GM12892 (cell line): ENCODE measurements around the gene MAML3.

Source experiments
- DNase-seq: peaks from one replicate; pipeline ENCODE4 v3.0.0; 2011; ENCODE audit not compliant: insufficient read length
- FAIRE-seq: peaks from 2 replicates; lab custom pipeline; 2011; peaks lifted over from hg19 to GRCh38; lab: Jason Lieb, UNC
- POLR2A ChIP-seq: IDR thresholded peaks from 2 replicates; pipeline ENCODE4 v1.6.1; 2011; ENCODE audit warnings: low read depth, low read length, control low read depth
- POLR2AphosphoS5 ChIP-seq: IDR thresholded peaks from 2 replicates; pipeline ENCODE4 v1.6.1; 2011; ENCODE audit warnings: low read depth, low read length, control low read depth
- TAF1 ChIP-seq: IDR thresholded peaks from 2 replicates; pipeline ENCODE4 v1.6.1; 2011; ENCODE audit warnings: low read depth, mild to moderate bottlenecking, control low read depth, low read length, borderline replicate concordance

The MAML3 gene

DNA sequence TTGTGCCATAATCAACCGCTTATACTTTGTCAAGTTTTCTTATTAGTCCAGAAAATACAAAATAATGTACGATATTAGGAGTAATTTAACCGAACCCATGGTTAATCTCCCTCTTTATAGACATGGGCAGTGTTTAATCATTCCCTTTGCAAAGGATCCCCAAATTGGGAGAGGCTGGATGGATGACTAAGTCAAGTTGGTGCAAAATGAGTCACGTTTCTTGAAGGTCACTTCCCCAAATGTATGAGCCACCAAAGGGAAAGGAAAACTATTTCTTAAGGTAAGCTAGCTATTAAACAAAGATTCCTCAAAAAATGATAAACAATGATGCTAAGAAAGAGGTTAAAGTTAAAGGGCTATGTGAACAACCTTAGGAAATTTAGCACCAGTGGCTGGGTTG, 17.5 kb downstream of the MAML3 start:
- no peak for TF ChIP-seq TAF1
- TF ChIP-seq POLR2A = no peak
- no peak for TF ChIP-seq POLR2AphosphoS5
- DNase-seq (no peak), FAIRE-seq (no peak)

DNA sequence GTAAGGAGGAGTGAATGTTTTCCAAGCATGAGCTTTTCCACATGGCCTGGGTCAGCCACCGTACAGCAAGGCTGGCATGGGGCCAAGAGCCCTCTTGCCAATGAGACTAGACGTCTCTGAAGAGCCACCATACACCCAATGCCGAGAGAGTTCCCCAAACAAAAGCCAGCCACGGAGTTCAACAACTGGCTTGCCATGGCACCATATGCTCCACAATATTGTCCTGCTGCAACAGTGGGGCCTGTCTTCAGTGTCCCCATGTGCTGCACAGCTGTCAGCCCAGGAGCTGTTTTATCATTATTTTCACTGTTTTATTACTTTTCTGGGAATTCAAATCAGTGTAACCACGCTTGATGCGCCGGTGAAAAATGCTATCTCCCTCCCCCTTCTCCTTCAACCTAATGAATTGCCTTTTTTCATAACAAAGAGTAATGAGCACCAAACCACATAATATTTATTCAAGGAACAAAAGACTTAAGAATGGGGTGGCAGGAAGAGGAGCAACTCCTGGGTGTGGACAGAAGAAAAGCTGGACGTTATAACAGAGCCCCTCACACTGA, 18.4 kb downstream of the MAML3 start:
- DNase-seq = no peak
- TF ChIP-seq POLR2A (no peak), TAF1 (no peak)
- no peak for FAIRE-seq

DNA sequence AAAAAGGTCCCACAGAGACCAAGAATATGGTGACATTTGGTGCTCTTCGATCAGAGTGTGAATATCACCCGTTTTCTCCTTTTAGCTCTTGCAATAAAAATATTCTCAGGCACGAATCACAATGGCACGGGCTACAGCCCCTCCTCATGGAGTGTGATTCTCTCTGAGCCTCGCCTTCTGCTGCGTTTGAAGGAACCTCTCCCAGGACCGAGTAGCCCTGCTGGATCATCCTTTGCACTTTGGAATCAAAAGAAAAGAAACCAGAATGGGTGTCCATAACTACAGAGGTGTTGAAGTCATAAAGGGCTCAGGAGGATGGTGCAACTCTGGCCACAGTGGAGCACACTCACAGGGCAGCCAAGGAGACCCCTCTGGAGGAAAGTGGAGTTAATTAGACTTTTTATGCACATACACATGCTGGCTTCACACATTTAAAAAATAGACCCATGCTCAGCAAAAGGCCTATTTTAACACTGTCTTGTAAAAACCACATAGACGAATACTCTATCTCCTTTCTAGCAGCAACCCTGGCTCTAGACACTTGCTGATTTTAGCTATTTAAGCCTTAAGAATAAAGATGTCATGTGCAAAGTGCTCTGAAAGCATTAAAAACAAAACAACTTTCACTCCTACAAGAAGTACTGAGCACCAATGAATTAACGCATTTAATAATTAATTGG, 19.1 kb downstream of the MAML3 start:
- TF ChIP-seq POLR2A (no peak), TAF1 (no peak), POLR2AphosphoS5 (no peak)
- FAIRE-seq = no peak
- no peak for DNase-seq

DNA sequence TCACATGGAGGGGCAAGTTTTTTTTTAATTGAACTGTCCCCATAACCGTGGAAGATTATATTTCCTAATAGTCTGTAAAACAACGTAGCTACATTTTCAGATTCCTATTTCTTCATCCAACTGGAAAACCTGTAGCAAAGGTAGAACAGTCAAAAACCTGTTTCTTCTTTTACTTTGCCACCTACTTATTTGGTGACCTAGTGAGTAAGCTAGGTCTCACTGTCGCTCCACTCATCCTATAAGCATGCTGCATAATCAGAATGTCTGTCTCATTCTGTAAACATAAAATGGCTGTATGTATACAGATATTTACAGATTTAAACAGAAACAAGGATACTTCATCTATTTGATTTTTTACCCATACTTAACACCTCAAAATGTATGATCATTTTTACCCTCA, 20.4 kb downstream of the MAML3 start:
- DNase-seq (no peak), FAIRE-seq (no peak)
- TF ChIP-seq POLR2AphosphoS5 (no peak), POLR2A (no peak), TAF1 (no peak)

- DNase-seq (no peak), FAIRE-seq (no peak)
- TF ChIP-seq POLR2AphosphoS5 (no peak), POLR2A (no peak), TAF1 (no peak)
Observed at GRCh38 chr4:140131675-140132229, 22.2 kb downstream of the MAML3 start.

- FAIRE-seq (no peak), DNase-seq (no peak)
- TF ChIP-seq POLR2AphosphoS5 = no peak
- TF ChIP-seq POLR2A = no peak
- TF ChIP-seq TAF1 = no peak
Observed at GRCh38 chr4:140130677-140131076, 23.3 kb downstream of the MAML3 start.

- DNase-seq (no peak), FAIRE-seq (no peak)
- no peak for TF ChIP-seq TAF1
- no peak for TF ChIP-seq POLR2A
- TF ChIP-seq POLR2AphosphoS5 = no peak
Observed at GRCh38 chr4:140127422-140127821, 26.6 kb downstream of the MAML3 start.

DNA sequence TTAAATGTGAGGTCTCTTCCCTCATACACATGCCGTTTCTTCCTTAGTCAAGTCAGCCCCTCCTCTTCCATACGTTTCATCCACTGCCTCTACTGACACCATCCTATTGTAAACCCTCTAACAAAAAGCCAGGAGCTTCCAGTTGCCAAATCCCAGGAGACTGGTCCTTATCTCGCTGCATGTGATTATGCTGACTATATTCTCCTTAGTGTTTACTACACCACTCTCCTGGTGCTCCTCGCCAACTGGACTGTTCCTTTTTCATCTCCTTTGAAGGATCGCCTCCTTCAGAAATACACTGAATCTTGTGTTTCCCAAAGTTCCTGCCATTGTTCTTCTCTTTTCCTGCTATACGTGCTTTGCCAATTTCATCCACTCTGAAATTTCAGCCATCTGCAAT, 27.7 kb downstream of the MAML3 start:
- TF ChIP-seq POLR2AphosphoS5 (no peak), TAF1 (no peak), POLR2A (no peak)
- FAIRE-seq (no peak), DNase-seq (no peak)

DNA sequence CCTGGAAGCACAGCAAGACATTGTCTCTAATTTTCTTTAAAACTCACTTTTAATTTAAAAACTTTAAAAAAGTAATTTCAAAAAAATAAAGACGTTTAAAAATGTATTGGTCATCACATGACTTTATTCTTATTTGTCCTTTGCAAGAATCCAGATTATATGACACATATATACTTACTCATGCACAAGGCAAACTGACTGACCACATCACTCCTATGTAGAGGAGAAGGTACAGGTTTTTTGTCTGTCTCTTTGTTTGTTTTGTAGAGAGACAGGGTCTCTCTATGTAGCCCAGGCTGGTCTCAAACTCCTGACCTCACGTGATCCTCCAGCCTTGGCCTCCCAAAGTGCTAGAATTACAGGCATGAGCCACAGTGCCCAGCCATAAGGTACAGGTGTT, 28.6 kb downstream of the MAML3 start:
- FAIRE-seq = no peak

DNA sequence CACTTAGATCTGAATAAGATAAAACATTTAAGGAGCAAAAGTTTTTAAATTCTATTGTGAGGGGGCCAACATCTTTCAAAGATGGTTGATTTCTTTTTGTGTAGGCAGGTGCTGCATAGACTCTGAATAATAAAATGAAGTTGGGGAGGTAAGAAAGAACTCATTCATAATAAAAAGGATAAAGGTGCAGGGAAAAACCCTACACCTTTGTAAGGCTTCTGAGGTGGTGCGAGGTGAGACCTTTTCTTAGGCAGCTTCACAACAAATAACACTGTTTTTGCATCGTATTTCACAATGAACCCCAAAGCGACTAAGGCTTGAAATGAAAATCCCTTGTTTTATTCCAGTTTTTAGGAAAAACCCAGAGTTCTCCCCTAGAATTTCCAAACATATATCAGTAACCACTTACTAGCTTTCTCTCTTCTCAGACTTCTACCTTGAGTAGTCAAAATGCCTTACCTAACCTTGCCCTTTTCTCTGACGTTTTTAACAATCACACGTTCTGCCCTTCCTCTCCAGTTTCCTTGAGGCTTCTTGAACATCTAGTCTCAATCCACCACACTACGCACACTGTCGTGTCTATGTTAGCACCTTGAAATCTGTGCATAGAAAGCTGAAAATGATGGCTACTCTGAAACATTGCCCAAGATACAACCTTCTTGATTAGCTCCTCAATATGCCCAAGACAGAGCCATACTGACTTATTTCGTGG, 30.2 kb downstream of the MAML3 start:
- no peak for DNase-seq

More for the DNA sequence above, 28.6 kb downstream of the MAML3 start:
- no peak for DNase-seq
- TF ChIP-seq POLR2AphosphoS5 (no peak), POLR2A (no peak), TAF1 (no peak)

GRCh38 chr4:140122891-140123290, 31.1 kb downstream of the MAML3 start:
- DNase-seq (no peak), FAIRE-seq (no peak)
- TF ChIP-seq POLR2AphosphoS5 (no peak), TAF1 (no peak), POLR2A (no peak)

More for the DNA sequence above, 30.2 kb downstream of the MAML3 start:
- TF ChIP-seq TAF1 (no peak), POLR2A (no peak), POLR2AphosphoS5 (no peak)
- FAIRE-seq = no peak

- no peak for DNase-seq
- FAIRE-seq = no peak
- TF ChIP-seq POLR2AphosphoS5 (no peak), POLR2A (no peak), TAF1 (no peak)
Observed at GRCh38 chr4:140121646-140122045, 32.3 kb downstream of the MAML3 start.
